GM03348 (cell line): ENCODE measurements around the gene SMNDC1.

Source experiments
- DNase-seq: peaks from one replicate; pipeline ENCODE4 v3.0.0; 2012; ENCODE audit warnings: low spot score

SMNDC1 gene

DNA sequence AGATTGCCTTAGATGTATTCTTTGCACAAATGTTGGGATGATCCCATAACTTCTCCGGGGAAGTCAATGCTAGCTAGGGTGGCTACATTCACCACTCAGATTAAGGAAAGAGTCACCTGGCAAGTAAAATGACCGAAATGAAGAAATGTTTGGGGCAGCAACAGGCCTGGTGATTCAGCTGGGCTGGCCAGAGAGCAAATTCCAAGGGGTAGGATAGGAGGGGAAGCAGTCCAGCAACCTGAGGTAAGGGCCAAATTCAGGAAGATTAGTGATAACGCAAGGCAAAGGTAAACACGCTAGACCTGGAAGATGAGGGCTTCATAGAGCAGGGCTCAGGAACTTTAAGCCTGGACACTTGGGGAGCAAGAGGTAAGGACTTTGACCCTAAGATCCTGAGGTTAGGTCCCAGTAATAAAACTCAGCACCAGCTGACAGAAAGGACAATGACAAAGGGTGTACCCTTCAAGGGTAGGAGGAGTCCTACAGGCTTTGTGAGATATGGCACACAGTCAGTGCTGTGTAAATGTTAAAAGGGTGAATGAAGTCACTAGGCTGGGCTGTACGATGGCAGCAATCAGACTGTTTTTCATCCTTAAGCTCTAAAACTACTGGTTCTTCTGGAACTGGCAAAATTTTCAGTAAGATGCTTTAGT lies 22.7 kb upstream of the SMNDC1 start:
- DNase-seq = no peak

DNA sequence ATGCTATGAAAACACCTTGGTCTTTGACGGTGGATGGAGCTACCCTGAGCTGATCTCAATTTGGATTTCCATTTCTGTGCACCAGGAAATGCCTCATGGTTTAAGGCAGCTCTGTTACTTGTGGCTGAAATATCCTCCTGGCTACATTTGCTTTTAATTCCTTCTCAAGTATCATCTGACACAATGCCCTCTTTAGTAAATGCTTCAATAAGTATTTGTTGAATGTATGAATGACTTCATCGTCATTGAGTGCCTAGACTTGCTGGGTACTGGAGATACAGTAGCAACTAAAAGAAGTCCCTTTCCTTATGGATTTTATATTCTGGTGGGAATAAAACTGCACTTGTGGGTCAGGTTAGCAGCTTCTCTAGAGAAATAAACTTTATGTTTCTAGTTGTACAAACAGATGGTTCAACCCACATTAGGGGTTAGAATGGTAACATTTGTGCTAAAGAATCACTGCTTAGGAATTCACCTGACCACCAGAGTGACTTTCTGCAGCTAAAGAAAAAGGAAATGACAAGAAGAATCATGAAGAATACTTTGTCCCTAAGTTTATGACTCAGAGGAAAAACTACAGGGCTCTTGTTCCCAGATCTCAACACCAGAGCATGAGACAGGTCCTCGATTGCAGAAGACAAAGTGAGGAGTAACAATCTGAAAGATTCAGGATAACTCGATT lies 21.8 kb upstream of the SMNDC1 start:
- DNase-seq = peak; percentile 46

DNA sequence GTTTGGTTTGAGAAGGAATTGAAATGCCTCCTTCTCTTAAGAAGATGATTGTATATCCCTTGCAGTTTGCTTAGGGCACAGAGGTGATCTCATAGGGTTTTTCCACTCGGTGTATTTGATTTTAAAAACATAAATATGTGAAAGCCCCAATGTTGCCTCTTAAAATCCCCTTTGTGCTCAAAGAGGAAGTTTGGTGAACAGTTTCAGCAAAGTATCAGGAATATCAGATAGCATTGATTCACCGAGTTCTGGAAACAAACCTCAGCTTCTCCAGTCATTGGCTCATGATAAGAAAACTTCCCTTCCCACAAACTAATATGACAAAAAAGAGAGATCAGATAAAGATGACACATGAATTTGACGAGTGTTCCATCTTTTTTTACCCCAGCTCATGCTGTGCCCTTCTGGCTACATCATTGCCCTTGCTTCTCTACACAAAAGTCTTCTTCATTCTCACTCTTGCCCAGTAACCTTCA lies 20.1 kb upstream of the SMNDC1 start:
- no peak for DNase-seq

DNA sequence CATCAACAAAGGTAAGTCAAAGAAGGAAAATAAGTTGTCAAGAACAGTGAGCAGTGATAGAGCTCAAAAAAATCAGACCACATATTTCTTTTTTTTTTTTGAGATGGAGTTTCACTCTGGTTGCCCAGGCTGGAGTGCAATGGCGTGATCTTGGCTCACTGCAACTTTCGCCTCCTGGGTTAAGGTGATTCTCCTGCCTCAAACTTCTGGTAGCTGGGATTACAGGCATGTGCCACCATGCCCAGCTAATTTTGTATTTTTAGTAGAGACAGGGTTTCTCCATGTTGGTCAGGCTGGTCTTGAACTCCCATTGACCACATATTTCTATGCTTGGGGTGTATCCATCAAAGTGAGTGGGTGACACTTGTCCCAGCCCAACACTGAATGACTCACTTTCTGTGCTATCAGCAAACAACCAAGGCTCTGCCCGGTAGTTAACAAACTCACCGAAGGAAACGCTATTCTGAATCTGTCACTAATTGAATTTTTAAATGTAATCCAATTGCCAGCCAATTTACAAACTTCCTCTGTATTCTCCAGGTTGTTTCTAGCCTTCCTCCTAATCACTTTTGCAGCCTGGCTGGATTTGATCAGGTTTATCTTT lies 19.6 kb upstream of the SMNDC1 start:
- no peak for DNase-seq

DNA sequence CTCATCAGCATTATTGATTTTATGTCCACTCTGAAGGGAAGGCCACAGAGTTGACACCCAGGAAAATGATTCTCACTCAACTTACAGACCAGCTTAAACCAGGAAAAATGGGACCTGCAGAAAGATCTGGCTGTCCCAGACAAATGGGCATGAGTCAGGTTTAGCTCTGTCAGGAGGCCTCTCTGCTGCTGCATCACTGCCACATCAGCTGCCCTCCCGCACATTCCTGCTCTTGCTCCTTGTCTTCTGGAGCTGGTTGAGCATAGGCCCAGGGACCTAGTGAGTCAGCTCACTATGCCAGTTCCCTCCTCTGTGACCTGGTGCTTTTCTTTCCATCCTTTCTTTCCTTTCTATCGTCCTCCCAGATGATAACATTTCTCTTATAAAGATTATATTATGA lies 18.8 kb upstream of the SMNDC1 start:
- DNase-seq = peak; percentile 79

DNA sequence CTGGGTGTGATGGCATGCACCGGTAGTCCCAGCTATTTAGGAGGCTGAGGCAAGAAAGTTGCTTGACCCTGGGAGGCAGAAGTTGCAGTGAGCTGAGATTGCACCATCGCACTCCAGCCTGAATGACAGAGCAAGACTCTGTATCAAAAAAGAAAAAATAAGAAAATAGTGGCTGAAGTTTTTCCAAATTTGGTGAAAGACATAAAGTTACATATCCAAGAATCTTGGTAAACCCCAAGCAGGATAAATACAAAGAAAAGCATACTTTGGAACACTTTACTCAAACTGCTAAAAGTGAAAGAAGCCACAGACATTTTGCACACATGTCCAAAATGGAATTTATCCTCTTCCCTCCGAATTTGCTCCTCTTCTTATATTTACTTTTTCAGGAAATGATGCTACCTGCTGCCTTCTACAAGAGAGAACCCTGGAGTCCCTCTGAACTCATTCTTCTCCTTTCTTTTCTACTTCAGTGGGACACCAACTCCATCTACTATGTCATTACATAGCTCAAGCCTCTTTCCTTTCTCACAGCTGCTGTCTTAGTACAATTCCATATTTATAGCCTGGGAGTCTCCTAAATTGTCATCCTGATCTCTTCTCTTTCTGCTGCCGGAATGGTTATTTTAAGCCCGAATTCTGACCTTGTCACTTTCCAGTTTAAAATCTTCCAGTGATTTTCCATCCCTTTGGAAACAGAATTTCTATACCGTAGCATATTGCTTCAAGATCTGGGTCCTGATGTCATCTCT lies 17.3 kb upstream of the SMNDC1 start:
- no peak for DNase-seq

DNA sequence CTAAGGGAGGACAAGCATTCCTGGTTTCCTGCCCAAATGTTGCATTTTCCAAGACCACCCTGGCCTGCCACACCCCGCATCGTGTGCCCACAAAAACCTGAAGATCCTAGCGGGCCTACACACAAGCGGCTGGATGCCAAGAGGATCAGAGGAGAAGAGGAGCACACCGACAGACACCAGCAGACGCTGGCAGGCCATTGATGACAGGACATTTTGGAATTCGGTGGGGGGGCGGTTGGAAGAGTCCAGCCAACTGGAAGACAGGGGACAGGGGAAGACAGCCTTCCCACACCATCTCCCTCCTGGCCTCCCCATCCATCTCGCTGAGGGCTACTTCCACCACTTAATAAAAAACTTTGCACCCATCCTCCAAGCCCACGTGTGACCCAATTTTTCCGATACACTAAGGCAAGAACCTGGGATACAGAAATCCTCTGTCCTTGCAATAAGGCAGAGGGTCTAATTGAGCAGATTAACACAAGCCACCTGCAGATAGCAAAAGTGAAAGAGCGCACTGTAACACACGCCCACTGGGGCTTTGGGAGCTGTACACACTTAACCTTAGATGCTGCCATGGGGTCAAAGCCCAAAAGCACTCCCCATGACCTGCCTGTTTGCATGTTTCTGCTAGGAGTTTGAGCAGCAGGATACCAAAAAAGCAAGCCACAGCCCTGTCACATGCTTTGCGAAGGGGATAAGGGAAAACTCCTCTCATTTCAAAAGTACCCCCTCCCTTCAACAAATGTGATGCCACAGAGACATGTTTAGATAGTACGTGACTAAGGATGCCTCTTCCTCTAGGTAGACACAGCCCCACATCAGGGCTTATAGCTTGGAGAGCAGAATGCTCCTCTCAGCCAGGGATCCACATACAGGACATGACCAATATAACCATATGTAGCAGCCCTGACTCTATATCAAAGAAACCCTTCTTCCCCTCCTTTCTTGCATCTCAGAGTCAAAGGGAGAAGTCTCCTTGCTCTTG lies 13.4 kb upstream of the SMNDC1 start:
- no peak for DNase-seq

DNA sequence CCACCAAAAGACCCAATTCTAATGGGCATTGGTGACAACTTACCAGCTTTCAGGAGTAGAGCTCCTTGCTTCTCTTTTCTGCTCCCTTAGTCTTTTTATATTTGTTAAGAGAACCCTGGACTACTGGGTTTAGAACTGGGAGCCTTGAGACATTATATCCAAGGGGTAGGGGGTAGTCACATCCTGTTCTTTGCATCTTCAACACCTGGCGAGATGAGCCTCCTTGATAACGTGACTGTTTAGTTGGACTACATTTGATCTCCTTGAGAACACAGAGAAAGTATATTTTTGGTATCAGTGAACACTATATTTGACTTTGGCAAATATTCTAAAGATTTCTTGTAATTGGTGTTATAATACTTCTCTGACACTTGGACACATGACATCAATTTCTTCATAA lies 9.0 kb upstream of the SMNDC1 start:
- DNase-seq = no peak

DNA sequence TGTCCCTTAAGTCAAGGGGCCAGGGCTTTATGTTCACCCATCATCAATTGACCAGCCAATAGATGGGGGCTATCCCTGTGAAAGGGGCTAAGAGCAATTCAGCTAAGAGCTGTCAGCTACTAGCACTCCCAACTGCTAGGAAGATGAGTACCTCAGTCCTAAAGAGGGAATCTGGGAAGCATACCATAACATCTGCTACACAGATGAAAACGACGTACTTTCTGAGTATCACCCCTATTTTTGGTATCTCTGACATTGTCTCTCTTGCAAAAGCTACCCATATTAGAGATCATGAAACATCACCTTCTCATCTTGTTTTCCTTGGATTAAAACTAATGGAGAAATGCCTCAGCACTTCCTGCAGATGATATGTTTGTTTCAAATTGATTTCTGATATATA lies 7.5 kb upstream of the SMNDC1 start:
- no peak for DNase-seq

DNA sequence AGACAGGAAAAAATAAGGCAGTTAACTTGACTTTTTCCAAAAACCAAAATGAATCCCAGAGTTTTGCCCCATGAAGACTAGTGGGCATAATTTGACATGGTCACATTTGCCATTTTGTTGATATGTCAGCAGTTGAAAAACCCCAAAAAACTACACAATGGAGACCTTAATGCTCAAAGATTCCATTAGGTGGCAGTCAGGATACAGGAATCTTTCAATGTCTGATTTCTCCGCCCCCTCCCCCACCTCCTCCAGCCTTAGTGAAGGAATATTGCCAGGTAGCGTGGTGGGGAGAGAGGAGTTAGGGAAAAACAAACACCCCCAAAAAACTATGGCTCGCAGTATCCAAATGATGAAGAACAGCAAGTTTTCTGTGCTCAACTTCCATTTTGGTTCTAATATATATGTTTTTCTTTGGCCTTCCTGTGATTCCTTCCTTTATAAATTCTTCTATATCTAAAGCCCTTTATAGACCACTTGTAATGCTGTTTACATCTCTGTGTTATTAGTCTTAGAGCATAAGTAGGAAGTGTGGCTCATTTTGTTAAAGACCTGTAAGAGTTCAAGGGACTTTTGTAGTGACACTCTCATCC lies 6.7 kb upstream of the SMNDC1 start:
- DNase-seq = peak; percentile 68

DNA sequence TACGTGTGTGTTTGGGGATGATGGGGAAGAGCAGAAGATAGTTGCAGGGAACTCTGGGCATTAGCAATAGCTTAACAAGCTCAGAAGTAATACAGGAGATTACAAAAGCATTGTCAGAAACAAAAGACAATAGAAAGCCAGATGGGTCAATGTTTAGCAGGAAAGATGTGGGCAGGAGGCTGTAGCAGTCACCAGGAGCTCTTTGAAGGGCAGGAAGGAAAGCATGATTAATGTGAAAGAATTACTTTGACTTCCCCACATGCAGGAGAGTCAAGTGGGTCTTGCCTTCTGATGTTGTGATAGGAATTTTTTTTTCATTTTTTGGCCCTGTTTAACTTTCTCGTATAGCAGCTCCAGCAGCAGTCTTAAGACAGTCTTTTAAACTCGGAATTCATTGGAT lies 6.0 kb upstream of the SMNDC1 start:
- DNase-seq = no peak

DNA sequence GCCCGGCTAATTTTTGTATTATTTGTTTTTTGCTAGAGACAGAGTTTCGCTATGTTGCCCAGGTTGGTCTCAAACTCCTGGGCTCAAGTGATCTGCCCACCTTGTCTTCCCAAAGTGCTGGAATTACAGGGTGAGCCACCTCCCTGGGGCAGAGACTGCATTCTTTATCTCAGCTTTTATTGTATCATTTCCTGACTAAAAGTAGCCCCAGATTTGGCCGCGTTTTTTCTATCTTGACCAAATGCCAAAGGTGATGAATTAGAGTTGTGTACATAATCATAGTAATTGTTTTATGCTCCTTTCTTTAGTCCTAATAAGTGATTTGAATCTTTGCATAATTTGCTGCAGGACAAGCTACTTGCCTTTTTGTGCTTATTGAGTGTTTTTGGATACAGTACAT lies 3.1 kb upstream of the SMNDC1 start:
- no peak for DNase-seq

DNA sequence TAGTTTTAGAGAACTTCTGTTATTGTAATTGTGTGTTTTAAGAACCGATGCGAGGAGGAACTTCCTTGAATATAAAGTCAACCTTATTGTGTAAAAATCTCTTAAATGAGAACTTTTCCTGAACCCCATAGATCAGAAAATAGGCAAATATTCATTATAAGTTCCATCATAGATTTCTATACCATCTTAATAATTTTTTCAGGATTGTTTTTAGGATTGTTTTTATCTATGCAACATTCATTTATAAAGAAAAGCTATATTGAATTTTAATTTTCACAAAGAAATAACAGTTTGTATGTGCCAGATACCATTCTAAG lies 1.7 kb upstream of the SMNDC1 start:
- DNase-seq = no peak

DNA sequence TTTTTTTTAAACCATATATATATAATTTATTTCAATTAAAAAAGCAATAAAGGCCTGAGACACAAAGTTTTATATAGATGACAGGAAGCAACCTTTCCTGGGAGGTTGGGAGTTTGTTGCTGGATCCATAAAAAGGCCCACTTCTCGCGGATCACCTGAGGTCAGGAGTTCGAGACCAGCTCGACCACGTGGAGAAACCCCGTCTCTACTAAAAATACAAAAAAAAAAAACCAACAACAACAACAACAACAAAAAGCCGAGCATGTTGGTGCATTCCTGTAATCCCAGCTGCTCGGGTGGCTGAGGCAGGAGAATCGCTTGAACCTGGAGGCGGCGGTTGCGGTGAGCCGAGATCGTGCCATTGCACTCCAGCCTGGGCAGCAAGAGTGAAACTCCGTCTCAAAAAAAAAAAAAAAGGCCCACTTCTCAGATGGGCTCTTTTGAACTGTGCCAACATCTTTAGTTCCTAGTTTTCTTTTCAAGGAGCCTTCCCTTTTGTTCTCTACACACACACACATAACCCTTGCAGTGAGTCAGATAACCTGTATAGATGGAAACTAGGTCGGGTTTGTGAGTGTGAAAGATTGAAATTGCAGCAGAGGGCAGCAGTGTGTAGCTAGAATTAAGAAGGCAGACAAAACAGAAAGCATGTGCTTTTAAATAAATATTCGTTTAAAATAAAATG lies 1.2 kb upstream of the SMNDC1 start:
- DNase-seq = peak; percentile 61

DNA sequence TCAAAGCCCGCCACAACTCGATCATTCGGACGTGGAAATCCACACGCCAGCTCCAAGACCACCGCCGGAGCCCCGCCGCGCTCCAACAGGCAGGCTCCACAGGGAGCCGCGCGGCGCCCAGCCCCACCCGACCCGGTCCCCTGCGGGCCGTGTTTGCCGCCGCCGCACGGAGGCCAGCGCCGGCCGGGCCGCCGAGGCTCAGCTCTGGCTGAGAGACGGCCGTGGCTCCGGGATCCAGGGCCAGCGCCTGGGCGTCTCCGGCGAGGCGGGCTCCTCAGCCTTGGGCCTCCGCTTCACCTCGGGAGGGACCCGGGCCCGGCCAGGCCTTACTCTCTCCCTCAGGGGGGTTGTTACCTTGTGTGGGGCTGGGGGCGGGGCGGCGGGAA lies 333 bp downstream of the SMNDC1 start:
- peak; percentile 71 for DNase-seq

DNA sequence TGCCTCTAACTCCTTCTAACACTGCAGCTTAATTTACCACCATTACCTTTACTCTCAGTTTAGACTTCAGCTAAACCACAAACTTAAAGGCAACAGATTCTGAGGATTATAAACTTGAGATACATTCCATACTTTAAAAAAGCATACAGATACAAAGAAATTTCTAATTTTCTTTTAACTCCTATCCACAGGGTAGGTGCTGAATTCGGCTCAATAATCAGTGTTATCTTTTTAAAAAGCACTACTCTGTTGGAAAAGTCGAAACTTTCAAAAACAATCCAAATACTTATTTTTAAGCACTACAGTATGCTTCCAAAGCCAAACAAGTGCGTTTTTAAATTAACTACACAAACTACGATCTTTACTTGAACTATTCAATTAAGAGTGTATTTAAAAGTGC lies 1.0 kb downstream of the SMNDC1 start:
- DNase-seq = no peak

DNA sequence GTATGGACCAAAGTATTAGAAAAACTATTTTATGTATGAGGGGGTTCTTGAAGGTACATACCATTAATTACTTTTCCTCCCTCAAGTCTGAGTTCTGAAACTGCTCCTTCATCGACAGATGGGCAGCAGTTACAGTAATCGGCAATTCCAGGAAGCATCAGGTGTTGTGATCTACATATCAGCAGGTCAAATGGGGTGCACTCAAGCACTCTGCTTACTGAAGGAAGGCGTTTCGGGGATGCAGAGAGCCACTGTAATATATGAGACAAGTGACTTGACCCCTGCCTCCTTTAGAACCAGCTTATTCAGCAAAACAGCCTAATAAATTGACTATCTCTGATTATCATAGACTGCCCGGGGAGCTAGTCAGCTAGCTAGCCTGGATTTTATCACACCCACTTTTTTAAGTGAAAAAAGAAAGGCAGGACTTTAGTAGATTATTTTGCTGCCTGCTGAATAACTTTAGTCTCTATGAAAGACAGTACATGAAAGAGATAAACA lies 4.2 kb downstream of the SMNDC1 start:
- no peak for DNase-seq

DNA sequence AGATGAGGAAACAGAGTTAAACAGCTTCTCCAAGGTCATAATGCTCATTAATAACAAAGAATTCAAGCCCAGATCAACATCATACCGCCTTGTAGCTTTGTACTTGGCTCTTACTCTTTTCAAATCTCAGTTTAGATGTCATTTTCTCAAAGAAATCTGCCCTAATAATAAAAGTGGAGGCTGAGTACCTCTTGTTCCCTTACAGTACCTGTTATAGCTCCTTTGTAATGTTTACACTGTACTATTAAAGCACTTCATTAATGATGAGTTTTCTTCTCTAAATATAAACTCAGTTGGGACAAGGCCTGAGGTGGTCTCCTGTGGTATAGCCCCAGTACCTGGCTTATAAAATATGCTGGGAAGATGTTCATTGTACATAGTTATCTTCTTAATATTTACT lies 7.8 kb downstream of the SMNDC1 start:
- no peak for DNase-seq

DNA sequence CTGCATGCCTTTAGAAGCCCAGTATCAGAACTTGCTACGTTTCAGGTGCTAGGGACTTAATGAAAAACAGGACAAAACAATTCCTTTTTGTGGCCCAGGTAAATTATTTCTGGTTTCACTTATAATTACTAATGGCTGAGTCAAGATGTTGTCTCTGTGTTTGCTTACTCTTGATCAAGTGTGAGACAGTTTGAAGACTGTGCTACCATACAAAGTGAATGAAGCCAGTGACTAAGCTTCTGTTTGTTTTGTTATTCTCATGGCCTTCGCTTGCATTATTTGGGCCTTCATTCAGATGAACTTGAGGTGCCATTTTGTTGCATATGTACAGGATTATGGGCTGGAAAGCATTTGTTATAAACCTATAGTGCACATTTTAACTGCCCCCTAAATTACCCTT lies 17.9 kb downstream of the SMNDC1 start:
- DNase-seq = no peak

DNA sequence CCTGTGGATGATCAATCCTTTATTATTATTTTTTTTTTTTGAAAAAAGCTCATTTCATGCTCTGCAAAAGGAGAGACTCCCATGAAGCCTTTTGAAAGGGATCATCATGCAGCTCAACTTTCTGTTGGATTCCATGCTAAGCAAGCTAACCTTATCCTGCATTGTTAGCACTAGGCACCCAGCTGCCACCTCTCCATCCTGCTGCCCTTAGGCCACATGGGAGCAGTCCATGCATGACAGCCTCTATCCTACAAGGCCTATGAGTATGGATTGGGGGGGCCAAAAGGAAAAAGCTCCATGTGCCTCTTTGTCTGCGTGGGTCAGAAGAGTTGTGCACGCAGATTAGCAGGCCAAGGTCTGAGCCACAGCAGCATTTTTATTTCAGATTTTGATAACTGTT lies 19.2 kb downstream of the SMNDC1 start:
- DNase-seq = no peak

DNA sequence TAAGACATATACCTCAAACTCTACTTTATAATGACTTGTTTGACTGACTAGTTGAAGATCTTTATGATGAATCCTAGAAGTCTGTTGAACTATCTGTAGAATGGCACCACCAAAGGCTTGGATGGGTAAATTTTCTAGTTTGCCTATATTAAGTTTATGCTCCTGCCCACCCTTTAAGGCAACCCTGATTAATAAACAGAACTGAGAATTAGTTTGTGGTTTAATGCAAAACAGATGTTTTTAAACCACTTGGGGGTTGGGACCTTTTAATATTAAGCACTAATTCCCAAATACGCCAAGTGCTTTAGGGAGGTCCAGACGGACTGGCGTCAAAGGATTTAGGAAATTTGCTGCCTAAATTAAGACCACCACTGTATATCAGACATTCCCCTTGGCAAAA lies 20.5 kb downstream of the SMNDC1 start:
- DNase-seq = no peak
